Mammary epithelial cell (primary cell): ENCODE data around the gene MAPK9.

Experiments used
- CTCF ChIP-seq, 2 donors: IDR thresholded peaks in 1 of 2; conservative IDR thresholded peaks in 1 of 2; 2 replicates each; pipeline ENCODE4 v1.5.1; 2011 to 2012; ENCODE audit warnings: inconsistent platforms in 2 of 2, low read length in 2 of 2, mild to moderate bottlenecking in 2 of 2, control low read depth in 1 of 2, low read depth in 1 of 2; ENCODE audit not compliant: insufficient read depth in 1 of 2; ENCODE audit errors: extremely low read depth in 1 of 2
- EZH2 ChIP-seq: IDR thresholded peaks from 2 replicates; pipeline ENCODE4 v1.6.1; 2012; ENCODE audit warnings: low read length, inconsistent platforms, borderline replicate concordance

GRCh38 chr5:180340856-180341255 is 49.0 kb upstream of the MAPK9 start:
- TF ChIP-seq CTCF (conservative IDR thresholded peaks at IDR 0.05 in 1 of 2, IDR thresholded peaks at IDR 0.05 in 1 of 2; ENCODE audit: extremely low read depth in 1 of 2, insufficient read depth in 1 of 2, low read depth in 1 of 2, low read length in 2 of 2) = no peak
- TF ChIP-seq EZH2 = no peak
